Activated CD4-positive, alpha-beta T cell treated with anti-CD3 and anti-CD28 coated beads, Interleukin-2, Interleukin-4, amounts not matched to agents 100 ng/mL and 50 ng/mL, durations not matched to agents 16 hours and 8 hours (primary cell): Measurements from ENCODE around the gene RNF115.
"Not testable (repeated sequence)": the region's sequence is repeated elsewhere in the genome, so short reads cannot be mapped to it uniquely, and the experiment has no call there.

ENCODE experiments used
- DNase-seq: peaks from one replicate; pipeline ENCODE4 v3.0.0-alpha.2; 2020; ENCODE audit warnings: low spot score

The RNF115 gene

GRCh38 chr1:145823565-145824498 is at the start of gene RNF115, which contains the start of gene POLR3C:
TSS of gene RNF115 (minus strand) at chr1:145824095. CDS start at chr1:145823873, 222 bp downstream.
TSS of gene POLR3C (plus strand) at chr1:145824200. CDS start at chr1:145825777, 1,577 bp downstream.
- peak; percentile 91 for DNase-seq

DNA sequence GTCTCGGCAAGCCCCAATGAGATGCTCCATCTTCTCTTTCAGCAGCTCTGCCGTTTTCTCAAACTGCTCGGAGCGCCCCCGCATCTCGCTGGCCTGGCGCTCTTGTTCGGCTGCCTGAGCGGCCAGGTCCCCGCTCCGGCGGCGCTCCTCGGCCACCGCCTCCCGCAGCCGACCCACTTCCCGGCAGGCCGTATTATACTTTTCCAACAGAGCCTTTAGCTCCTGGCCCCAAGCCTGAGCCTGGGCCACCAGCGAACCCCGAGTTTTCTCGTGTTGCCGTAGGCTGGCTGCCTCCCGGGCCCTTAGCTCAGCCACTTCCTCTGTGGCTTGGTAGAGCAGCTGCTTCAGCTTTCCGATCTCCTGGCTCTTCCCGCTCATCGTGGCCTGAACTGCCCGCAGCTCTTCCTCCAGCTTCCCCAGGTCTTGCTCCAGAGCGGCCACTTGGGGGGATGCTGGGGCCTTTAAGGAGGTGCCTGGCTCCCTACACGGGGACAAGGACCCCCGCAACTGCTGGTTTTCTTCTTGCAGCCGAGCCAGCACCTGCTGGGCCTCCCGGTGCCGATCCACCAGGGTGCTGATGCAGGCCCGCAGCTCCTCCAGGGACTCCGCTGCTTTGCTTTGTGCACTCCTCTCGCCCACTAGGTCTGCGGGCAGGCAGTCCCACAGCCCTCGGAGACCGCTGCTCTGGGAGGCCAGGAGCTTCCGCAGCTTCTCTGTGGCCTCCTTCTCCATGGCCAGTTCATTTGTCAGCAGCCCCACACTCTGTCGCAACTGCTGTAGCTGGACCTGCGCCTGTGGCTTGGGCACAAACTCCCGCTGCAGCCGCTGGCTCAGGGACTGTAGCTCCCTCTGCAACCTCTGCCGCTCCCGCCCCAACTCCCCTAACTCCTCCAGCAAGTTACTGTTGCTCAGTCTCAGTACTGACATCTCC is 48.4 kb upstream of the RNF115 start:
- peak; percentile 24 for DNase-seq

DNA sequence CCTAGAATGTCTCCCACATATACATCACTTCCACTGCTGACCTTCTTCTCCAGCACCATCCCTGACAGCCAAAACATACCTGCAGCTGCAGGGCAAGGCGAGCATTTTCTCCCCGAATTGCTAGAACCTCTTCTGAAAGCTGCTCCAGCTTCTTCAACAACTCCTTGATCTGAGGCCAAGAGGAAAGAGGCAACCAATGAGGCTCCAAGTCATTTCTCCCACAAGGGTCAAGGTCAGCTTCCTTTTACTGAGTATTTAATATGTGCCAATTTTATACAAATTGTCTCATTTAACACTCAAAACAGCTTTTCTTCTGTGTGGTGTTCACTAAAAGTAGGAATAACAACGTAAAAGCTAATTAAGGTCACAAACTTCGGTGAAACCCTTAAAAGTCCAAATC is 44.3 kb upstream of the RNF115 start:
- no peak for DNase-seq

DNA sequence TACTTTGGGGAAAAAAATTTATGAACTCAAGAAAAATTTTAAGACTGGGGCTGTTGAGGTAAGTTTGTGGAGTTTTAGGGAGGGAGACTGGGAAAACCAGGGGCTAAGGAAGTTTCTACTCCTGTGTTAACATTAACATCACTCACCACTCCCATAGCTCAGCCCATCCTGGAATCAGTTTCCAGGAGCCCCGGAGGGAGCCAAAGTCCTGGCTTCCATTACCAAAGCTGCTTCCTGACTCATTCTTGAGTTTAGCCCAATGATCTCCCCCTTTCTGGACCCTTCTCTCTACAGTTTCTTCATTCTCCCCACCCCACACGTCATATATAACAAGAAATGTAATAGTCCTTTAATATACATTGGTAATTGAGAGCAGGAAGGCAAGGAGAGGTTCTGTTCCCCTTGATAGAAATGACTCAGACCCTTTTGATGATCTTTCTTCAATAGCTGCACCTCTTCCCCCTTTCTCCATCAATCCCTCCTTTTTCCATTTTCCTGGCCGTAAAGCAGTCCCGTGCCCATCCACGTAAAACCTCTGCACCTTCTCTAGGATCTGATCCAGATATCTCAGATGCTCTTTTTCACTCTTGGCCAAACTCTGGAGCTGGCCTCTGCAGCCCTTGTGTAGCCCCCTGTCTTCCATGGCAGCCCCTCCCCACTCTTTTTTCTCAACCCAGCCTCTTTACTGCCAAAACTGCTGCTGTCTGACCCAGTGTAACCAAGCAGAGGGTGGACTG is 39.6 kb upstream of the RNF115 start:
- DNase-seq, result no peak

GRCh38 chr1:145859491-145860023 is 35.7 kb upstream of the RNF115 start:
- peak; percentile 72 for DNase-seq

- DNase-seq, result peak; percentile 93
Measured at GRCh38 chr1:145858901-145859490, 35.1 kb upstream of the RNF115 start, which contains the start of gene PIAS3. TSS of gene PIAS3 (minus strand) at chr1:145859081. CDS start at chr1:145858990, 91 bp downstream.

GRCh38 chr1:145858238-145858900 is 34.5 kb upstream of the RNF115 start:
- DNase-seq, result peak; percentile 45

DNA sequence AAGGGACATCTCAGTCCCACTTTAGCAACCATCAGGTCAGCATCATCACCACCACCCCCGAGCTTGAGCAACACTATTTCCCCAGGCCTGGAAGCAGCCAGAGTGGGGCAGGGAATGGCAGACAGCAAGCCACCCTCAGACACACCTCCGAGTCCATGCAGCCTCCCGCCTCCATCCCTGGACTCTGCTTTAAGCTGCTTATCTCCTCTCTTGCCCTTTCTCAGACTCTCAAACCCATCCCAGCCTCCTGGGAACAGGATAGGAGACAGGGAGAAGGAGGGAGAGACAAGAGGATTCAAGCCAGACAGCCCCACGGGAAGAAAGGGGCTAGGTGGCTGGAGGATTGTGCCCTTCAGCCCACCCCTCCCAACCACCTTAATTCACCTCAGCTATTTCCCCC is 33.3 kb upstream of the RNF115 start:
- no peak for DNase-seq

DNA sequence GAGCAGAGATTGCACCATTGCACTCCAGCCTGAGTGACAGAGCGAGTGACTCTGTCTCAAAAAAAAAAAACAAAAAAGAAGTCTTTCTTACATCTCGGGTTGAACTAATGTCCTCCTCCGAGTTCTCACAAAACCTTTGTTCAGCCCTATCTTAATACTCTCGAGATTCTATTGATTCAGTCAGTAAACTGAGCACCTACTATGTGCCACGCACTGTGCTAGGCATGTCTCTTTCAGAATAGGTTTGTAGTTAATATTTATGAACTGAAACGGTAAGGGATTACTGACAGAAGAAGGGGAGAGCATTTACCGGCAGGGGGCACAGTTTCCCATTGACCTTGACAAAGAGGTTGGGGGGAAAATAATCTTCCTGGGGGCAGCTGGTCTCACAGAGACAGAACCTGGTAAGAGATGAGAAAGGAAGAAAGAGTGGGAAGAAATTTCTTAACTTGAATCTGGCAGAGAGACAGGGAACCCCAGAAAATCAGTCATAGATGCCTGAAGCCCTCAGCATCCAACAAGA is 31.6 kb upstream of the RNF115 start:
- DNase-seq, result no peak

DNA sequence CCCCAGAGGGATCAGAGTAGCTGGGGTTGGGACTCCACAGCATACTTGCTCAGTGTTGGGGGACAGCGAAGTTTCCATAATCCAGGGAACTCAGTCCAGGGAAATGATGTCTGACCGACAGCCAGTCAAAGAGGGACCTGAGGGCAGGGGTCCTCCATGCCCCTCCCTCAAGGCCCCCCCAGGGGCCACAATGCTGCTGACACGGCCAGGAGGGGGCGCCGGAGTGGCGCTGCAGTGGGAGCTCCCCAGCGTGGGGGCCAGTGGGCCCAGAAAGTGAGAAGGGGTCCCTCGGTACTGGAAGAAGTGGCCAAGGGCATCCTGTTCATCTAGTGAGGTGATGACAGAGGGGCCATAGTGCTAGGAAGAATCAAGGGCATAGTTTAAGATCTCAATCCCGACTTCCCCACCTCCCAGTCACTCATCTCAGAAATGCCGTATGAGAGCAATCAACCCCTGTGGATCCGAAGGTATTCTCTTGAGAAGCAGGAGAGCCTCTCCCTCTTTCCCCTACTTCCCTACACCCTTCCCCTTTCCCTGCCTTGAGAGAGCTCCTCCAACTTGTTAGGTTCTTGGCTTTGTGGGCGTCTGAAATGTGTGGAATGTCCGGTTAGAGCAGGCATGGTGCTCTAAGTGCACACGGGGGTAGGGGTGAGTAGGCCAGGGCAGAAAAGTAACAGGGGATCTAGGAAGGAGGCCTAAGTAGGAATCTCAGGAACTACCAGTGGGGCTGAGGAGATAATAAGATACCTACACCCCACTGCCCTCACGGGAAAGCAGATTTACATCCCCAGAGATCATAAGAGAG is 25.7 kb upstream of the RNF115 start:
- no peak for DNase-seq

- no peak for DNase-seq
Measured at GRCh38 chr1:145847827-145848226, 23.9 kb upstream of the RNF115 start.

- peak; percentile 30 for DNase-seq
Measured at GRCh38 chr1:145846201-145846612, 22.3 kb upstream of the RNF115 start.

DNA sequence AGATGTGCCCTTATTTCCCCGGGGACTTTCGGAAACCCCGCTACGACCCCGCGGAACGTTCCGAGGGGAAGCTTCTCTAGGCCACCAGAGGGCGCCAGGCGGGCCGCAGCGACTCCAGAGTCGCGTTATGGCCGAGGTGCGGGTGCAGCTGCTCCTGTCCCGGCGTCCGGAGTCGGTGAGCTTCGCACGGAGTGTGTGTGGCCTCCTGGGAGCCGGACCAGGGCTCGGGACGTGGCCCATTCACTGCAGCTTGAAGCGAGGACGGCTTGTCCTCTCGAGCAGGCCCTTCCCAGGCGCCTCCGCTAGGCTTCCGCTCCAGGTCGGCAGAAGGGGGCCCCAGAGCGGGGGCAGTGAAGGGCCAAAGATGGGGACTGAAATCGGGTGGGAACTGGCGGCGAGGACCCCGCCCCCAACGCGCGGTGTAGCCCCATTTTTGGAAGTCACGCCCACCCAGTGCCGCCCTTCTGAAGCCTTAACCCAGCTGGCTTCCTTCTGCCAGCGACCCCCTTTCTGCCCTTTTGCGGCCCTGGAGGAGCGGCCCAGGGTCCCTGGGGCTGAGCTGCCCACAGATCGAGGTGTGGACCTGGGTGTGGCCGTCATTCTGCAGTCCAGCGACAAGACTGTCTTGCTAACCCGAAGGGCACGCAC is 21.7 kb upstream of the RNF115 start, which contains the start of gene NUDT17:
Gene NUDT17, plus strand, starts transcription at position 117 of the 648 bp plus-strand sequence. Its CDS starts 11 bp downstream, at position 128.
- peak; percentile 76 for DNase-seq

DNA sequence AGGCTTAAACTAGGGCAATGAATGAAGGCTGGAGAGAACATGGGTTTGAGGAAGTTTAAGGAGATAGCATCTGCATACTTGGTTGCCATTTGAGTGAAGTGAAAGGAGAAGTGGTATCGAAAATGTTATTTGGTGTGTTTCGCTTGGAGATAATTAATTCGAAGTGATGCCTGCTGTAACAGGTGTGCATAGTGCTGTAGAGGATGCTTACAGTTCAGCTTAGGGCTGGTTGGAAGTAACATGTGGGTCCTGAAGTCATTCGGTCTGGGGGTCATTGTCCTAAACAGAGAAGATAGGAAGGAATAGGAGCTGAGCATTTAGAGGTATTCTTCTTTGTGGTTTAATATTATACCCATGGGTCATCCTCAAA is 21.2 kb upstream of the RNF115 start:
- DNase-seq, result no peak

GRCh38 chr1:145843031-145843430 is 19.1 kb upstream of the RNF115 start:
- DNase-seq, result no peak

- DNase-seq, result no peak
Measured at GRCh38 chr1:145837656-145838055, 13.8 kb upstream of the RNF115 start.

DNA sequence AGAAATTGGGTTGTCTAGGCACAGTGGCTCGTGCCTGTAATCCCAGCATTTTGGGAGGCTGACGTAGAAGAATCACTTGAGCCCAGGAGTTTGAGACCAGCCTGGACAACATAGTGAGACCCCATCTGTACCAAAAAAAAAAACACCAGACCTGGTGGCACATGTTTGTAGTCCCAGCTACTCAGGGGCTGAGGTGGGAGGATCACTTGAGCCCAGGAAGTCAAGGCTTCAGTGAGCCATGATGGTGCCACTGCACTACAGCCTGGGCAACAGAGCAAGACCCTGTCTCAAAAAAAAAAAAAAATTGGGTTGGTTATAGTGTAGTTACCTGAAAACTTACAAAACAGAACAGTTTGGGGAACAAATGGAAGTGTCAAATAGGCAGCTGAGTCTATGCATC is 6.9 kb upstream of the RNF115 start:
- not testable (repeated sequence) for DNase-seq

DNA sequence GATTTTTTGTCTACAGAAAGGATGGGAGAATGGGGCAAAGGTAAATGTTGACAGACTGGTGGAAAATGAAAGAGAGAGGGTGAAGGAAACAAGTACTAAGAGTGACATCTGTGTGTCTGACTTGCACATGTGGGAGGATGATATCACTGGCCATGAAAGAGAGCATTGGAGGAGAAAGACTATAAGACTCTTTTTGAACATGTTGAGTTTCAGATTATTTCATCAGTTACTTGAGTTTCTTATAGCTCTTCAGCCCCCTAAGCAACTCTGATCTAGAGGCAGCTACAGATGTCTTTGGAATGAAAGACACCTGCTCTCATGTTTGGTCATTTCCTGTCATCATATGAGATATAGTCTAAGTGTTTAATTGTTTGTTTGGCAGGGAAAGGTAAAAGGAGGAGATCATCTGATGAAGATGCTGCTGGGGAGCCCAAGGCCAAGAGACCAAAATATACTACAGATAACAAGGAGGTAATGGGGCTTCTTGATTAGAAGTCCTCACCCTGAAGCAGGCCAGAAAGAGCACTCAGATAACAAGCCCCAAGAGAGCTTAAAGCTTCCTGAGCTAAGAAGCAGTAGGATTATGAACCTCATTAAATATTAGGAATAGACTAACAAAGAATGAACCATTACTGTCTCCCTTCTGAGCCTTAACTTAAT is 4.6 kb upstream of the RNF115 start:
- peak; percentile 19 for DNase-seq
